Neural progenitor cell (in vitro differentiated cells): ENCODE data around the gene SMIM15.

Source experiments
- EZH2 ChIP-seq: fragments of 200-600 bp; sonication (generic); IDR thresholded peaks from 2 replicates; pipeline ENCODE4 v1.6.1; 2017; ENCODE audit warnings: antibody characterized with exemption, mild to moderate bottlenecking, moderate library complexity
- TF ChIP-seq, protein P1 (sequence below): fragments of 200-600 bp; sonication (generic); IDR thresholded peaks from 2 replicates; pipeline ENCODE4 v1.5.1; 2017; ENCODE audit warnings: antibody characterized with exemption, mild to moderate bottlenecking

DNA sequence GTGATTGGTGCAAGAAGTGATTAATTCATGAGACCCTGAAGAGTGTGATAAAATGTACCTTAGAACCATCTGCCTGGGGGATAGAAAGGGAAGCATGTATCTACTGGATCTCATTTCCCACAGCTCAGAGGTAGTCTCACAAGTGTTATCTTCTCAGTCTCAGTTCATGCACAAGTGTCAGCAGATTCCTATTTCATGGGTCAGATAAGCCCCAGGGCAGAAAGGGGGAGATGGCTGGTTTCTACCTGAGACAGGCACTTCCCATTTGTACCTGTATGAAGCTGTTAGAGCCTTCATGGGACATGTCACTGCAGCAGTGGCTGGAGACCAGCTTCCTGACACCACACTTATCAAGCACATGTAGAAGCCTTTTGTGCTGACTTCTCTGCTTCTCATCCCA is 45.6 kb upstream of the SMIM15 start:
- TF ChIP-seq, protein P1, sequence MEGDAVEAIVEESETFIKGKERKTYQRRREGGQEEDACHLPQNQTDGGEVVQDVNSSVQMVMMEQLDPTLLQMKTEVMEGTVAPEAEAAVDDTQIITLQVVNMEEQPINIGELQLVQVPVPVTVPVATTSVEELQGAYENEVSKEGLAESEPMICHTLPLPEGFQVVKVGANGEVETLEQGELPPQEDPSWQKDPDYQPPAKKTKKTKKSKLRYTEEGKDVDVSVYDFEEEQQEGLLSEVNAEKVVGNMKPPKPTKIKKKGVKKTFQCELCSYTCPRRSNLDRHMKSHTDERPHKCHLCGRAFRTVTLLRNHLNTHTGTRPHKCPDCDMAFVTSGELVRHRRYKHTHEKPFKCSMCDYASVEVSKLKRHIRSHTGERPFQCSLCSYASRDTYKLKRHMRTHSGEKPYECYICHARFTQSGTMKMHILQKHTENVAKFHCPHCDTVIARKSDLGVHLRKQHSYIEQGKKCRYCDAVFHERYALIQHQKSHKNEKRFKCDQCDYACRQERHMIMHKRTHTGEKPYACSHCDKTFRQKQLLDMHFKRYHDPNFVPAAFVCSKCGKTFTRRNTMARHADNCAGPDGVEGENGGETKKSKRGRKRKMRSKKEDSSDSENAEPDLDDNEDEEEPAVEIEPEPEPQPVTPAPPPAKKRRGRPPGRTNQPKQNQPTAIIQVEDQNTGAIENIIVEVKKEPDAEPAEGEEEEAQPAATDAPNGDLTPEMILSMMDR: no peak
- no peak for TF ChIP-seq EZH2
